Measurements from ENCODE around the gene SLC25A40. TPM values are rescaled to one million over a fixed set of nuclear protein-coding genes. Genes with fewer than 3 reads are reported as not detected.
"Not testable (repeated sequence)": the region's sequence is repeated elsewhere in the genome, so short reads cannot be mapped to it uniquely, and the experiment has no call there.

SLC25A40 gene, protein sequence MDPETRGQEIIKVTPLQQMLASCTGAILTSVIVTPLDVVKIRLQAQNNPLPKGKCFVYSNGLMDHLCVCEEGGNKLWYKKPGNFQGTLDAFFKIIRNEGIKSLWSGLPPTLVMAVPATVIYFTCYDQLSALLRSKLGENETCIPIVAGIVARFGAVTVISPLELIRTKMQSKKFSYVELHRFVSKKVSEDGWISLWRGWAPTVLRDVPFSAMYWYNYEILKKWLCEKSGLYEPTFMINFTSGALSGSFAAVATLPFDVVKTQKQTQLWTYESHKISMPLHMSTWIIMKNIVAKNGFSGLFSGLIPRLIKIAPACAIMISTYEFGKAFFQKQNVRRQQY
- total RNA-seq = 10 to 100 TPM in 3 of 4 donors, 1 to 10 TPM in 1; 1.4 to 50.8 (median 25.4) TPM

DNA sequence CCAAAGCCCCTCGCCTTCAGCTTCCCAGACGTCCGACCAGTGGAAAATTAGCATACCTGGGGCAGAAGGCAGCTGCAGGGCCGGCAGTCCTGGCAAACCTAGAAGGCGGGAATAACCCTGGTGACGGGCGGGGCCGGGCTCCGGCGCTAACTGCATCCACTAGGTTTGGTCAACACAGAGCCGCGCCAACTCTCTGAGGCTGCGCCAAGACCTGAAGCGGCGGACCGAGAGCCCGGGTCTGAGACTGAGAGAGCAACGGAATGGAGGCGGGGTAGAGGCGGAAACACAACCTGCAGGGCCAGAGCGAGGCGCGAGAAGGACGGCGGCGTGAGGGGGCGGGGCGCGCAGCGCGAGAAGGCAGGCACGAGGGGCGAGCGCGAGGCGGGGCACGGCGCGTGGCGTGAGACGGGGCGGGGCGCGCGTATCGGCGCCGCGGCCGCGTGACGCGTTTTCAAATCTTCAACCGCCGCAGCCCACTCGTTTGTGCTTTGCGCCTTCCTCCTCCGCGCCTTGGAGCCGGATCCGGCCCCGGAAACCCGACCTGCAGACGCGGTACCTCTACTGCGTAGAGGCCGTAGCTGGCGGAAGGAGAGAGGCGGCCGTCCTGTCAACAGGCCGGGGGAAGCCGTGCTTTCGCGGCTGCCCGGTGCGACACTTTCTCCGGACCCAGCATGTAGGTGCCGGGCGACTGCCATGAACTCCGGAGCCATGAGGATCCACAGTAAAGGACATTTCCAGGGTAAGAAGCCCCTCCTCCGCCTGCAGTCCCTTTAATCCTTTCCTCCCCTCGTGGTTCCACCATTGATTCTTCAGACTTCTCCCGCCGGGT lies at the start of gene SLC25A40, which contains the start of gene DBF4:
Gene SLC25A40, minus strand, starts transcription at position 321 of the 829 bp plus-strand sequence. CDS start 17,633 bp downstream, outside the sequence.
Gene DBF4, plus strand, starts transcription at position 454 of the 829 bp plus-strand sequence. Its CDS starts 240 bp downstream, at position 694.
- DNase-seq = peak; percentile 98
- TF ChIP-seq, protein P1, sequence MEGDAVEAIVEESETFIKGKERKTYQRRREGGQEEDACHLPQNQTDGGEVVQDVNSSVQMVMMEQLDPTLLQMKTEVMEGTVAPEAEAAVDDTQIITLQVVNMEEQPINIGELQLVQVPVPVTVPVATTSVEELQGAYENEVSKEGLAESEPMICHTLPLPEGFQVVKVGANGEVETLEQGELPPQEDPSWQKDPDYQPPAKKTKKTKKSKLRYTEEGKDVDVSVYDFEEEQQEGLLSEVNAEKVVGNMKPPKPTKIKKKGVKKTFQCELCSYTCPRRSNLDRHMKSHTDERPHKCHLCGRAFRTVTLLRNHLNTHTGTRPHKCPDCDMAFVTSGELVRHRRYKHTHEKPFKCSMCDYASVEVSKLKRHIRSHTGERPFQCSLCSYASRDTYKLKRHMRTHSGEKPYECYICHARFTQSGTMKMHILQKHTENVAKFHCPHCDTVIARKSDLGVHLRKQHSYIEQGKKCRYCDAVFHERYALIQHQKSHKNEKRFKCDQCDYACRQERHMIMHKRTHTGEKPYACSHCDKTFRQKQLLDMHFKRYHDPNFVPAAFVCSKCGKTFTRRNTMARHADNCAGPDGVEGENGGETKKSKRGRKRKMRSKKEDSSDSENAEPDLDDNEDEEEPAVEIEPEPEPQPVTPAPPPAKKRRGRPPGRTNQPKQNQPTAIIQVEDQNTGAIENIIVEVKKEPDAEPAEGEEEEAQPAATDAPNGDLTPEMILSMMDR (IDR thresholded peaks at IDR 0.05) = no peak
- peak; percentile 59 to 83 (median 76) for TF ChIP-seq POLR2AphosphoS5 (IDR thresholded peaks at IDR 0.05)
- peak; percentile 81 for TF ChIP-seq POLR2A (IDR thresholded peaks at IDR 0.05)
- Histone ChIP-seq H3K27ac (peak within 1 kb of the TSS; percentile 97 to 98 (median 98)), H3K4me3 (peak within 1 kb of the TSS; percentile 59 to 92 (median 85)), H3K4me1 (peaks cover 14 to 38% (median 27%) of the 10 kb centered on the region in 4 donors), H3K36me3 (peaks cover 0 to 9% (median under 1%) of the 10 kb centered on the region in 4 donors), H3K9me3 (peaks cover 0 to 4% of the 10 kb centered on the region in 2 donors), H3K27me3 (no peaks in the 10 kb centered on the region)
- in situ Hi-C loops (cut with MboI; ENCODE audit: low pct_ligation_motif_present in 1 of 4, low pct_unique_long_range_greater_than_20kb in 1 of 4, low sequenced_read_pairs in 3 of 4) (loop anchor here in 3 of 4 donors (25.0 kb wide), 2 partner anchors 364 to 539 kb away; partner anchors contain the start of gene CROT (in 3 of the 3)), intact Hi-C loops (cut with DNase I; ENCODE audit: low total_unique reads) (no loop called here)
- 1 to 20% methylated on average over 1 to 48 of the region's 84 CpGs for WGBS, 2 donors (ENCODE audit: low coverage in 1 of 2)

DNA sequence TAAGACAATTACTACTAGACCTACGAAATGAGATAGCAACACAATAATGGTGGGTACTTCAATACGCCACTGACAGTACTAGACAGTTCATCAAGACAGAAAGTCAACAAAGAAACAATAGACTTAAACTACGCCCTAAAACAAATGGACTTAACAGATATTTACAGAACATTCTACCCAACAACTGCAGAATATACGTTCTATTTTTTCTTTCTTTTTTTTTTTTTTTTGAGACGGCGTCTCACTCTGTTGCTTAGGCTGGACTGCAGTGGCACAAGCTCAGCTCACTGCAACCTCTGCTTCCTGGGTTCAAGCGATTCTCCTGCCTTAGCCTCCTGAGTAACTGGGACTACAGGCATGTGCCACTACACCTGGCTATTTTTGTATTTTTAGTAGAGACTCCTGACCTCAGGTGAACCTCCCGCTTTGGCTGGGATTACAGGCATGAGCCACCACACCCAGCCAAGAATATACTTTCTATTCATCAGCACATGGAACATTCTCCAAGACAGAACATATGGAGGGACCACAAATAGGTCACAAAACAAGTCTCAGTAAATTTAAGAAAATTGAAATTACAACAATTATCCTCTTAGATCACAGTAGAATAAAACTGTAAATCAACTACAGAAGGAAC lies 46.7 kb upstream of the SLC25A40 start:
- H3K9me3 ChIP-seq; H3K27ac ChIP-seq; H3K4me1 ChIP-seq; H3K4me3 ChIP-seq; DNase-seq; H3K27me3 ChIP-seq; intact Hi-C loops (cut with DNase I; ENCODE audit: low total_unique reads); H3K36me3 ChIP-seq; in situ Hi-C loops (cut with MboI; ENCODE audit: low pct_ligation_motif_present in 1 of 4, low pct_unique_long_range_greater_than_20kb in 1 of 4, low sequenced_read_pairs in 3 of 4): not testable (repeated sequence)
- WGBS, 2 donors (ENCODE audit: low coverage in 1 of 2) = 81 to 93% methylated on average over 5 to 8 of the region's 8 CpGs

DNA sequence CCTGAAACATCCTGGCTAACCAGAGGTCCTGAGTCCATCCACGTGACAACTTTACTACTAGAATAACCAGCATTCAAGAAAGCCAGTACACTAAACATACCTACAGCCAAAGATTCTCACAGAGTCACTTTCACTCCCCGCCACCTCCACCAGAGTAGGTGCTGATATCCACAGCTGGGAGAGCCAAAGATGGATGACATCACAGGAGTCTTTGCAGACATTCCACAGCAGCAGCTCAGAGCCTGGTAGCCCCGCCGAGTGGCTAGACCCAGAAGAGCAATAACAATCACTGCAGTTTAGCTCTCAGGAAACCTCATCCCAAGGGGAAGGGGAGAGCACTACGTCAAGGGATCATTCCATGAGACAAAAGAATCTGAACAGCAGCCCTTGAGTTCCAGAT lies 44.4 kb upstream of the SLC25A40 start:
- no peak for DNase-seq
- in situ Hi-C loops (cut with MboI; ENCODE audit: low pct_ligation_motif_present in 1 of 4, low pct_unique_long_range_greater_than_20kb in 1 of 4, low sequenced_read_pairs in 3 of 4) = no loop called here
- 85% methylated on average over 5 of the region's 5 CpGs; no CpG with 5 or more reads in 1 of the 2 donors for WGBS, 2 donors (ENCODE audit: low coverage in 1 of 2)
- TF ChIP-seq POLR2A (IDR thresholded peaks at IDR 0.05) (no peak), POLR2AphosphoS5 (IDR thresholded peaks at IDR 0.05) (no peak), EP300 (IDR thresholded peaks at IDR 0.05; ENCODE audit: low read depth) (no peak)
- TF ChIP-seq, protein P1 (IDR thresholded peaks at IDR 0.05) = no peak
- no peaks in the 10 kb centered on the region for H3K9me3 ChIP-seq
- H3K27ac ChIP-seq = no peak overlapping the region
- H3K4me3 ChIP-seq = no peak overlapping the region
- H3K4me1 ChIP-seq = no peaks in the 10 kb centered on the region
- intact Hi-C loops (cut with DNase I; ENCODE audit: low total_unique reads) = no loop called here
- no peaks in the 10 kb centered on the region for H3K36me3 ChIP-seq
- H3K27me3 ChIP-seq = no peaks in the 10 kb centered on the region

DNA sequence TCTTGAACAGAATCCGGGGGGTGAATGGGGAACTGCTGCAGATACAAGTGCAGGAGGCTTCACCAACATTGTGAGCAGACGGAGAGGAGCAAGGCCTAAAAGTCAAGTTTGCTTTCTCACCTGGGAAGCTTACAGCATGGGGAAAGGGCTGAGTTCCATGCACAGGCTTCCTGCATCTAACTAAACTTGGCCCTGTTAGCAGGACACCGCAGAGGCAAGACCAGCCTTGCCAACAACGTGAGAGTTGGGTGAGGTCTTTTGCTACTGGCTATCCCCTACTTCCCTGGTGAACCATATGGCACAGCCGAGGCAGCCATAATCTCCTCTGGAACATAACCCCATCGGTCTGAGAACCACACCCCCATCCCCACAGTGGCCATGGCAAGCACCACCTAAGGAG lies 43.7 kb upstream of the SLC25A40 start:
- H3K27ac ChIP-seq = no peak overlapping the region
- no peaks in the 10 kb centered on the region for H3K4me1 ChIP-seq
- in situ Hi-C loops (cut with MboI; ENCODE audit: low pct_ligation_motif_present in 1 of 4, low pct_unique_long_range_greater_than_20kb in 1 of 4, low sequenced_read_pairs in 3 of 4) (no loop called here), intact Hi-C loops (cut with DNase I; ENCODE audit: low total_unique reads) (no loop called here)
- TF ChIP-seq POLR2A (IDR thresholded peaks at IDR 0.05) (no peak), EP300 (IDR thresholded peaks at IDR 0.05; ENCODE audit: low read depth) (no peak), POLR2AphosphoS5 (IDR thresholded peaks at IDR 0.05) (no peak)
- TF ChIP-seq, protein P1 (IDR thresholded peaks at IDR 0.05) = no peak
- no peaks in the 10 kb centered on the region for H3K9me3 ChIP-seq
- DNase-seq = no peak
- H3K27me3 ChIP-seq = no peaks in the 10 kb centered on the region
- WGBS, 2 donors (ENCODE audit: low coverage in 1 of 2) = 93 to 95% methylated on average over 5 to 6 of the region's 6 CpGs
- no peaks in the 10 kb centered on the region for H3K36me3 ChIP-seq
- no peak overlapping the region for H3K4me3 ChIP-seq
